ENCODE results near the gene TPRG1.
"Not testable (repeated sequence)": the region's sequence is repeated elsewhere in the genome, so short reads cannot be mapped to it uniquely, and the experiment has no call there.

The TPRG1 gene

GRCh38 chr3:189304465-189305351, 132.9 kb downstream of the TPRG1 start:
- in situ Hi-C loops (cut with MboI; ENCODE audit: low sequenced_read_pairs) = no loop called here

- in situ Hi-C loops (cut with MboI; ENCODE audit: low sequenced_read_pairs) = no loop called here
Observed at GRCh38 chr3:189305412-189305811, 133.6 kb downstream of the TPRG1 start.

- in situ Hi-C loops (cut with MboI; ENCODE audit: low sequenced_read_pairs) = no loop called here
Observed at GRCh38 chr3:189307963-189308362, 136.2 kb downstream of the TPRG1 start.

- in situ Hi-C loops (cut with MboI; ENCODE audit: low sequenced_read_pairs) = no loop called here
Observed at GRCh38 chr3:189308608-189309007, 136.8 kb downstream of the TPRG1 start.

- in situ Hi-C loops (cut with MboI; ENCODE audit: low sequenced_read_pairs) = no loop called here
Observed at GRCh38 chr3:189309400-189309975, 137.7 kb downstream of the TPRG1 start.

- in situ Hi-C loops (cut with MboI; ENCODE audit: low sequenced_read_pairs) = no loop called here
Observed at GRCh38 chr3:189311521-189311920, 139.8 kb downstream of the TPRG1 start.

GRCh38 chr3:189312866-189313265, 141.1 kb downstream of the TPRG1 start:
- in situ Hi-C loops (cut with MboI; ENCODE audit: low sequenced_read_pairs) = no loop called here

- in situ Hi-C loops (cut with MboI; ENCODE audit: low sequenced_read_pairs) = no loop called here
Observed at GRCh38 chr3:189316296-189317019, 144.7 kb downstream of the TPRG1 start.

- in situ Hi-C loops (cut with MboI; ENCODE audit: low sequenced_read_pairs) = no loop called here
Observed at GRCh38 chr3:189317911-189318310, 146.1 kb downstream of the TPRG1 start.

GRCh38 chr3:189320511-189320910, 148.7 kb downstream of the TPRG1 start:
- in situ Hi-C loops (cut with MboI; ENCODE audit: low sequenced_read_pairs) = no loop called here

- in situ Hi-C loops (cut with MboI; ENCODE audit: low sequenced_read_pairs) = no loop called here
Observed at GRCh38 chr3:189322339-189322738, 150.6 kb downstream of the TPRG1 start.

GRCh38 chr3:189324538-189325138, 152.9 kb downstream of the TPRG1 start:
- in situ Hi-C loops (cut with MboI; ENCODE audit: low sequenced_read_pairs) = no loop called here

- in situ Hi-C loops (cut with MboI; ENCODE audit: low sequenced_read_pairs) = no loop called here
Observed at GRCh38 chr3:189325454-189325853, 153.7 kb downstream of the TPRG1 start.

GRCh38 chr3:189329630-189330029, 157.9 kb downstream of the TPRG1 start:
- in situ Hi-C loops (cut with MboI; ENCODE audit: low sequenced_read_pairs) = not testable (repeated sequence)

- in situ Hi-C loops (cut with MboI; ENCODE audit: low sequenced_read_pairs) = no loop called here
Observed at GRCh38 chr3:189330066-189330465, 158.3 kb downstream of the TPRG1 start.

GRCh38 chr3:189331002-189331418, 159.2 kb downstream of the TPRG1 start:
- in situ Hi-C loops (cut with MboI; ENCODE audit: low sequenced_read_pairs) = no loop called here

- in situ Hi-C loops (cut with MboI; ENCODE audit: low sequenced_read_pairs) = no loop called here
Observed at GRCh38 chr3:189334064-189334920, 162.5 kb downstream of the TPRG1 start.

- in situ Hi-C loops (cut with MboI; ENCODE audit: low sequenced_read_pairs) = no loop called here
Observed at GRCh38 chr3:189337673-189338091, 165.9 kb downstream of the TPRG1 start.

GRCh38 chr3:189338366-189338765, 166.6 kb downstream of the TPRG1 start:
- in situ Hi-C loops (cut with MboI; ENCODE audit: low sequenced_read_pairs) = no loop called here

- in situ Hi-C loops (cut with MboI; ENCODE audit: low sequenced_read_pairs) = no loop called here
Observed at GRCh38 chr3:189339996-189340395, 168.2 kb downstream of the TPRG1 start.
